OCI-LY1 (cell line): Measurements from ENCODE around the gene RYR1.

Experiments used
- H2AFZ ChIP-seq: fragments of 200-600 bp; sonication (generic), shearing (Covaris generic); 2 replicates; pipeline ENCODE4 v1.6.0; 2014; ENCODE audit warnings: antibody characterized with exemption, mild to moderate bottlenecking, low read length
- H3F3A ChIP-seq: fragments of 200-600 bp; sonication (generic), shearing (Covaris generic); 2 replicates; pipeline ENCODE4 v1.6.0; 2014; ENCODE audit warnings: mild to moderate bottlenecking, antibody characterized with exemption, low read length, moderate library complexity; ENCODE audit not compliant: insufficient read depth
- H3K27ac ChIP-seq: fragments of 200-600 bp; sonication (generic); 2 replicates; pipeline ENCODE4 v1.5.1; 2014; ENCODE audit warnings: low read length, mixed run types, mild to moderate bottlenecking, low read depth; ENCODE audit not compliant: poor library complexity, severe bottlenecking
- H3K27me3 ChIP-seq: fragments of 200-600 bp; sonication (generic); 2 replicates; pipeline ENCODE4 v1.6.0; 2014; ENCODE audit warnings: antibody characterized with exemption, mild to moderate bottlenecking, low read length, moderate library complexity; ENCODE audit not compliant: insufficient read depth
- H3K36me3 ChIP-seq: fragments of 200-600 bp; sonication (generic); 2 replicates; pipeline ENCODE4 v1.6.1; 2014; ENCODE audit warnings: mild to moderate bottlenecking, antibody characterized with exemption, low read length, moderate library complexity, mixed read lengths; ENCODE audit not compliant: insufficient read depth
- H3K4me1 ChIP-seq: fragments of 200-600 bp; sonication (generic); 2 replicates; pipeline ENCODE4 v1.5.1; 2014; ENCODE audit warnings: mild to moderate bottlenecking, low read length, moderate library complexity; ENCODE audit not compliant: insufficient read depth, severe bottlenecking
- H3K4me2 ChIP-seq: fragments of 200-600 bp; sonication (generic), shearing (Covaris generic); 2 replicates; pipeline ENCODE4 v1.6.1; 2014; ENCODE audit warnings: low read length
- H3K4me3 ChIP-seq: fragments of 200-600 bp; sonication (generic); 2 replicates; pipeline ENCODE4 v1.5.1; 2014; ENCODE audit warnings: low read length, low read depth, mild to moderate bottlenecking, mixed read lengths; ENCODE audit not compliant: poor library complexity, severe bottlenecking
- H3K79me2 ChIP-seq: fragments of 200-600 bp; shearing (Covaris generic); 2 replicates; pipeline ENCODE4 v1.6.1; 2016; ENCODE audit warnings: mixed run types, low read length, mixed read lengths; ENCODE audit not compliant: insufficient read depth
- H3K9ac ChIP-seq: fragments of 200-600 bp; sonication (generic), shearing (Covaris generic); 2 replicates; pipeline ENCODE4 v1.6.1; 2014; ENCODE audit warnings: mild to moderate bottlenecking, low read length, mixed read lengths
- H3K9me2 ChIP-seq: fragments of 200-600 bp; sonication (generic), shearing (Covaris generic); 2 replicates; pipeline ENCODE4 v1.6.1; 2014; ENCODE audit warnings: low read depth, mild to moderate bottlenecking, low read length, mixed read lengths
- H3K9me3 ChIP-seq: fragments of 200-600 bp; shearing (Covaris generic); 2 replicates; pipeline ENCODE4 v1.6.1; 2014; ENCODE audit warnings: low read length, mixed read lengths
- H4K20me1 ChIP-seq: fragments of 200-600 bp; sonication (generic), shearing (Covaris generic); 2 replicates; pipeline ENCODE4 v1.6.0; 2016; ENCODE audit warnings: mild to moderate bottlenecking, low read length; ENCODE audit not compliant: insufficient read depth
- EZH2 ChIP-seq: fragments of 200-600 bp; sonication (generic), shearing (Covaris generic); IDR thresholded peaks from 2 replicates; pipeline ENCODE4 v1.8.0; 2017; ENCODE audit warnings: borderline replicate concordance, mixed run types, mild to moderate bottlenecking, antibody characterized with exemption, low read length, moderate library complexity, mixed read lengths
- TF ChIP-seq, protein P1 (sequence below): fragments of 200-600 bp; sonication (generic), shearing (Covaris generic); IDR thresholded peaks from 2 replicates; pipeline ENCODE4 v1.5.1; 2017; ENCODE audit warnings: mild to moderate bottlenecking, antibody characterized with exemption, low read length, moderate library complexity, mixed read lengths

Gene RYR1

DNA sequence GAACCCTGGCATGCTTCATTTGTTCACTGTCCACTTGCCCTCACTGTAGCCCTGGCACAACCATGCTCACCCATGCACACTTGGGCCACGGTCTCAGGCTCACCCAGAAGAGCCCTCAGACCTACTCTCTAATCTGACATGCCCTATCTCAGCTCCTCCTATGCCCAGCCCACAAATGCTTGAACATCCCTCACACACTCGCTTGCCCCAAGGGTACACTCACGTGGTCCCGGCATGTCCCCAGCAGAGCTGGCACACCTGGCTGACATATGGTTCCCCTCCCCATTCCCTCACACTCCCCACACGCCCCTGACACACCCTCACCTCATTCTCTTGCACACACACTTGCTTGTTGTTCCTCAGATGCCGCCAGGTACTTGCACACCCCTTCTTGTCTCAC, 128.6 kb downstream of the RYR1 start:
- Histone ChIP-seq H3K4me1 (peaks cover 29% of the 10 kb centered on the region), H4K20me1 (no peaks in the 10 kb centered on the region), H3K9me3 (no peaks in the 10 kb centered on the region), H3K4me3 (no peak overlapping the region), H3K27me3 (peaks cover 8% of the 10 kb centered on the region; the same call in 1 of the 2 replicates), H3K36me3 (no peaks in the 10 kb centered on the region), H2AFZ (no peak overlapping the region), H3K79me2 (no peaks in the 10 kb centered on the region), H3K9ac (no peak overlapping the region), H3K4me2 (no peak overlapping the region), H3F3A (0 out of 2 replicates have a peak, but pooled peaks cover 2% of the 10 kb centered on the region), H3K27ac (no peak overlapping the region), H3K9me2 (no peaks in the 10 kb centered on the region)
- TF ChIP-seq, protein P1, sequence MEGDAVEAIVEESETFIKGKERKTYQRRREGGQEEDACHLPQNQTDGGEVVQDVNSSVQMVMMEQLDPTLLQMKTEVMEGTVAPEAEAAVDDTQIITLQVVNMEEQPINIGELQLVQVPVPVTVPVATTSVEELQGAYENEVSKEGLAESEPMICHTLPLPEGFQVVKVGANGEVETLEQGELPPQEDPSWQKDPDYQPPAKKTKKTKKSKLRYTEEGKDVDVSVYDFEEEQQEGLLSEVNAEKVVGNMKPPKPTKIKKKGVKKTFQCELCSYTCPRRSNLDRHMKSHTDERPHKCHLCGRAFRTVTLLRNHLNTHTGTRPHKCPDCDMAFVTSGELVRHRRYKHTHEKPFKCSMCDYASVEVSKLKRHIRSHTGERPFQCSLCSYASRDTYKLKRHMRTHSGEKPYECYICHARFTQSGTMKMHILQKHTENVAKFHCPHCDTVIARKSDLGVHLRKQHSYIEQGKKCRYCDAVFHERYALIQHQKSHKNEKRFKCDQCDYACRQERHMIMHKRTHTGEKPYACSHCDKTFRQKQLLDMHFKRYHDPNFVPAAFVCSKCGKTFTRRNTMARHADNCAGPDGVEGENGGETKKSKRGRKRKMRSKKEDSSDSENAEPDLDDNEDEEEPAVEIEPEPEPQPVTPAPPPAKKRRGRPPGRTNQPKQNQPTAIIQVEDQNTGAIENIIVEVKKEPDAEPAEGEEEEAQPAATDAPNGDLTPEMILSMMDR, result no peak
- no peak for TF ChIP-seq EZH2

DNA sequence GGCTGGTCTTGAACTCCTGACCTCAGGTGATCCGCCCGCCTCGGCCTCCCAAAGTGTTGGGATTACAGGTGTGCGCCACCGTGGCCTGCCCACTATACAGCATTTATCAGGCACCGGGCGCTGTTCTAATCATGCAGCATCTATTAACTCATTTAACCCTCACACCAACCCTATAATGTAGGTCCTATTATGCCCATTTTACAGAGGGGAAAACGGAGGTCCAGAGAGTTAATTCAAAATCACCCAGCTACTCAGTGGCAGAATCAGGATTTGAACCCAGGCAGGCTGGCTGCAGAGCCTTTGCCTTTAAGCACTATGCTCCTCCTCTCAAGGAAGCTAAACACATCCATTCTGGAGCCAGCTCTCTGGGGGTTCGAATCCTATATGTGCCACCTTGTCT, 130.0 kb downstream of the RYR1 start:
- Histone ChIP-seq H3K4me1 (peaks cover 25% of the 10 kb centered on the region), H3K9me3 (no peaks in the 10 kb centered on the region), H3K79me2 (no peaks in the 10 kb centered on the region), H4K20me1 (no peaks in the 10 kb centered on the region), H3K9me2 (no peaks in the 10 kb centered on the region), H3K36me3 (no peaks in the 10 kb centered on the region), H3K4me3 (no peak overlapping the region), H3K27ac (no peak overlapping the region), H3K4me2 (no peak overlapping the region), H3K9ac (no peak overlapping the region), H2AFZ (no peak overlapping the region), H3F3A (0 out of 2 replicates have a peak, but pooled peaks cover 2% of the 10 kb centered on the region), H3K27me3 (peaks cover 8% of the 10 kb centered on the region; the same call in 1 of the 2 replicates)
- TF ChIP-seq EZH2, result no peak
- TF ChIP-seq, protein P1, result no peak

DNA sequence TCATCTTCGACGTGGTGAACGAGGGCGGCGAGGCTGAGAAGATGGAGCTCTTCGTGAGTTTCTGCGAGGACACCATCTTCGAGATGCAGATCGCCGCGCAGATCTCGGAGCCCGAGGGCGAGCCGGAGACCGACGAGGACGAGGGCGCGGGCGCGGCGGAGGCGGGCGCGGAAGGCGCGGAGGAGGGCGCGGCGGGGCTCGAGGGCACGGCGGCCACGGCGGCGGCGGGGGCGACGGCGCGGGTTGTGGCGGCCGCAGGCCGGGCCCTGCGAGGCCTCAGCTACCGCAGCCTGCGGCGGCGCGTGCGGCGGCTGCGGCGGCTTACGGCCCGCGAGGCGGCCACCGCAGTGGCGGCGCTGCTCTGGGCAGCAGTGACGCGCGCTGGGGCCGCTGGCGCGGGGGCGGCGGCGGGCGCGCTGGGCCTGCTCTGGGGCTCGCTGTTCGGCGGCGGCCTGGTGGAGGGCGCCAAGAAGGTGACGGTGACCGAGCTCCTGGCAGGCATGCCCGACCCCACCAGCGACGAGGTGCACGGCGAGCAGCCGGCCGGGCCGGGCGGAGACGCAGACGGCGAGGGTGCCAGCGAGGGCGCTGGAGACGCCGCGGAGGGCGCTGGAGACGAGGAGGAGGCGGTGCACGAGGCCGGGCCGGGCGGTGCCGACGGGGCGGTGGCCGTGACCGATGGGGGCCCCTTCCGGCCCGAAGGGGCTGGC, 131.6 kb downstream of the RYR1 start:
- Histone ChIP-seq H3K4me3 (no peak overlapping the region), H3K9ac (no peak overlapping the region), H2AFZ (no peak overlapping the region), H3K9me3 (no peaks in the 10 kb centered on the region), H3K79me2 (no peaks in the 10 kb centered on the region), H3F3A (no peaks in the 10 kb centered on the region), H3K4me2 (peak overlapping the region; percentile 32; the same call in 1 of the 2 replicates), H3K9me2 (no peaks in the 10 kb centered on the region), H3K36me3 (no peaks in the 10 kb centered on the region), H4K20me1 (no peaks in the 10 kb centered on the region), H3K27ac (no peak overlapping the region), H3K4me1 (peaks cover 13% of the 10 kb centered on the region), H3K27me3 (peaks cover 8% of the 10 kb centered on the region; the same call in 1 of the 2 replicates)
- no peak for TF ChIP-seq EZH2
- TF ChIP-seq, protein P1, result no peak
